Breast epithelium (tissue), 3 donors: ENCODE measurements around the gene TRIM28.

Source experiments
- POLR2A ChIP-seq: fragments of 450-650 bp; IDR thresholded peaks from one replicate; pipeline ENCODE4 v1.6.1; 2016; ENCODE audit warnings: antibody characterized with exemption, mild to moderate bottlenecking, moderate library complexity
- POLR2AphosphoS5 ChIP-seq, 3 donors: sonication (generic); formaldehyde crosslinking; IDR thresholded peaks; one replicate each; pipeline ENCODE4 v1.6.1; 2017; ENCODE audit warnings: antibody characterized with exemption in 3 of 3
- TF ChIP-seq, protein P1 (sequence below), 3 donors: fragments of 450-650 bp; IDR thresholded peaks; one replicate each; pipeline ENCODE4 v1.5.1; 2016 to 2017; ENCODE audit warnings: antibody characterized with exemption in 3 of 3, mild to moderate bottlenecking in 3 of 3, moderate library complexity in 3 of 3

DNA sequence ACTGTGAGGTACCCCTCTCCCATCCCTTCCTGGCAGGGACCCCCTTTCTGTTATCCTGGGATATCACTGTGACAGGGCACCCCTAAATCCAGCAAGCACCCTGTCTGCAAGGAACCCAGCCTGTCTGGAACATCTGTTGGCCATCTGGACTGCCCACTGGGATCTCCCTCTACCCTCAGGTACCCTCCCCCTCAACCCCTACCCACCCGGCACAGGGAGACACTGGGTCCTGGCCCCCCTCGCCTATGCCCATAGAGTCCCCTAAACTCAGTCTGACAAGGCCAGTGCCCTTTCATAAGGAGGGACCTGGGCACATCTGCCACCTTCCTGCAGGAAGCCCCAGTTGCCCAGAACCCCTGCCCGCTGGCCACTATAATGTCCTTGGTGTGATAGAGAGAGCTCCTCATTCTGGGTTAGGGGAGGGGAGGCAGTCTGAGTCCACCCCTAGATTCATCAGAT is 29.3 kb upstream of the TRIM28 start:
- TF ChIP-seq, protein P1, sequence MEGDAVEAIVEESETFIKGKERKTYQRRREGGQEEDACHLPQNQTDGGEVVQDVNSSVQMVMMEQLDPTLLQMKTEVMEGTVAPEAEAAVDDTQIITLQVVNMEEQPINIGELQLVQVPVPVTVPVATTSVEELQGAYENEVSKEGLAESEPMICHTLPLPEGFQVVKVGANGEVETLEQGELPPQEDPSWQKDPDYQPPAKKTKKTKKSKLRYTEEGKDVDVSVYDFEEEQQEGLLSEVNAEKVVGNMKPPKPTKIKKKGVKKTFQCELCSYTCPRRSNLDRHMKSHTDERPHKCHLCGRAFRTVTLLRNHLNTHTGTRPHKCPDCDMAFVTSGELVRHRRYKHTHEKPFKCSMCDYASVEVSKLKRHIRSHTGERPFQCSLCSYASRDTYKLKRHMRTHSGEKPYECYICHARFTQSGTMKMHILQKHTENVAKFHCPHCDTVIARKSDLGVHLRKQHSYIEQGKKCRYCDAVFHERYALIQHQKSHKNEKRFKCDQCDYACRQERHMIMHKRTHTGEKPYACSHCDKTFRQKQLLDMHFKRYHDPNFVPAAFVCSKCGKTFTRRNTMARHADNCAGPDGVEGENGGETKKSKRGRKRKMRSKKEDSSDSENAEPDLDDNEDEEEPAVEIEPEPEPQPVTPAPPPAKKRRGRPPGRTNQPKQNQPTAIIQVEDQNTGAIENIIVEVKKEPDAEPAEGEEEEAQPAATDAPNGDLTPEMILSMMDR (IDR thresholded peaks at IDR 0.05) = no peak
- TF ChIP-seq POLR2A = no peak
- no peak for TF ChIP-seq POLR2AphosphoS5 (IDR thresholded peaks at IDR 0.05)
